Small intestine (tissue), 7 donors: ENCODE measurements around the gene RBMS3. TPM values are rescaled to one million over a fixed set of nuclear protein-coding genes. Genes with fewer than 3 reads are reported as not detected.
A peak's percentile ranks its signal among the peaks of the same experiment; 100 is the strongest.
"Not testable (repeated sequence)": the region's sequence is repeated elsewhere in the genome, so short reads cannot be mapped to it uniquely, and the experiment has no call there.

Source experiments
- DNase-seq, 2 donors: peaks; one replicate each; pipeline versions ENCODE4 v3.0.0 to v3.0.0-alpha.2; 2013
- FAIRE-seq: peaks from 2 replicates; lab custom pipeline; 2012; peaks lifted over from hg19 to GRCh38; lab: Jason Lieb, UNC
- H3K27ac ChIP-seq, 3 donors: one replicate each; pipeline ENCODE4 v1.5.1; 2013; ENCODE audit warnings: low read length in 2 of 3, mild to moderate bottlenecking in 2 of 3, control low read depth in 1 of 3, inconsistent platforms in 1 of 3, low read depth in 1 of 3, moderate library complexity in 1 of 3
- H3K27me3 ChIP-seq, 3 donors: one replicate each; pipeline ENCODE4 v1.6.1; 2013; ENCODE audit warnings: low read length in 3 of 3, inconsistent platforms in 1 of 3; ENCODE audit not compliant: control insufficient read depth in 3 of 3, insufficient read depth in 3 of 3
- H3K36me3 ChIP-seq, 3 donors: one replicate each; pipeline ENCODE4 v1.6.1; 2013; ENCODE audit warnings: low read length in 3 of 3, inconsistent platforms in 1 of 3, low read depth in 1 of 3, mild to moderate bottlenecking in 1 of 3, moderate library complexity in 1 of 3; ENCODE audit not compliant: control insufficient read depth in 3 of 3, insufficient read depth in 2 of 3
- H3K4me1 ChIP-seq, 3 donors: one replicate each; pipeline ENCODE4 v1.6.1; 2013; ENCODE audit warnings: low read length in 2 of 3, inconsistent platforms in 1 of 3, low read depth in 1 of 3, mild to moderate bottlenecking in 1 of 3, moderate library complexity in 1 of 3; ENCODE audit not compliant: control insufficient read depth in 3 of 3, insufficient read depth in 2 of 3
- H3K4me3 ChIP-seq, 3 donors: one replicate each; pipeline ENCODE4 v1.5.1; 2013; ENCODE audit warnings: low read length in 3 of 3, control low read depth in 1 of 3, inconsistent platforms in 1 of 3, low read depth in 1 of 3, mild to moderate bottlenecking in 1 of 3, moderate library complexity in 1 of 3
- H3K9me3 ChIP-seq, 2 donors: one replicate each; pipeline ENCODE4 v1.6.1; 2013; ENCODE audit warnings: low read depth in 1 of 2, low read length in 1 of 2; ENCODE audit not compliant: control insufficient read depth in 2 of 2, insufficient read depth in 1 of 2
- WGBS, 3 donors: extraction: QIAGEN DNeasy Blood & Tissue Kit; methylation state at CpG; one replicate each; pipeline ENCODE4 v1.1.7; 2013; 5-methylcytosine and 5-hydroxymethylcytosine counted together
- polyA plus RNA-seq, 4 donors: library from polyadenylated mRNA; stranded (reverse) in 3 of 4; unstranded in 1 of 4; fragments of 200-250 nt in 3 of 4; fragments of 120-200 nt in 1 of 4; gene quantifications; one replicate each; pipeline versions ENCODE4 v1.2.1 to v1.2.3, GENCODE V29; 2013
- donor health status: healthy with polysubstance abuse.
- donor health status: control.
- donor health status: control.
- donor health status: Bipolar disorder and iron deficiency.
- donor health status: healthy.

RBMS3 gene
- polyA plus RNA-seq, 4 donors: 0.81 to 6.4 (median 4.8) TPM; not detected in 1

DNA sequence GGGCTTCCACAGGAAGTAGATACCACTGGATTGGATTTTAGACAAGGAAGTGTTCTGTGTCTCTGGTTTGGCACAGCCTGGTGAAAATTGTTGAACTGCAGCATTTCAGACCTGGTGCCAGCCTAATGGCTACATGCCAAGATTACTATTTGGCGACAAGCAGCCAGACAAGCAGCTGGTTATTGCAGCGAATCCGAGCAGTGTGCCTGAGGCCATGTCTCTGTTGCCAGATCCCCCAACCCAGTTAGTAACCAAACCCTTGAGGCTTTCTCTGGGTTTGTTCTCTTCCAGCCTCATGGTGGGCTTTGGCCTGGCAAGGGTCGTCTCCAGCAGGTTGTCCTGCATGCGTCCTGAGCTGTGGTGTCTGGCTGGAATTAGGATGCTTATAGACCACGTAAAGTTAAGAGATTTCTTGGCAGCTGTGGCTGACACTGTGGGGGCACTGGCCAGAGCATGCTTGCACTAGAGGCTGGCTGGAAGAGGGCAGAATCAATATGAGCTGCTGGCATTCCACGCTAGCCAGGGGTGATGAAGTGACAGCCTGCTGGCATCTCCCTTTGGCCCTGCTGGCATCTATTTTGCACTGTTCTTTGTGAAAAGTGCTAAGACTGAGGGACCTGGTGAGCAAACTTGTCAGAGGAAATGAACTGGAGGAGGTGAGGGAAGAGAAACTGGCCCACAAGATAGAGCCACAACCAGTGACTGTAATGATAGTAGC, 172.6 kb downstream of the RBMS3 start:
- FAIRE-seq (no peak), DNase-seq (peak in 1 of 2 donors; percentile 21)
- WGBS, 3 donors: 43 to 62% (median 44%) methylated on average over 7 of the region's 7 CpGs
- Histone ChIP-seq H3K4me1 (peaks cover 0 to 4% (median 0%) of the 10 kb centered on the region in 3 donors), H3K27ac (no peak overlapping the region), H3K4me3 (no peak overlapping the region), H3K27me3 (no peaks in the 10 kb centered on the region), H3K9me3 (no peaks in the 10 kb centered on the region), H3K36me3 (no peaks in the 10 kb centered on the region)

- WGBS, 3 donors: 77 to 94% (median 84%) methylated on average over 5 of the region's 5 CpGs
- no peak for FAIRE-seq
- DNase-seq: no peak
These were observed 173.3 kb downstream of the RBMS3 start for GRCh38 chr3:29454161-29454611.

GRCh38 chr3:29456901-29457300, 176.0 kb downstream of the RBMS3 start:
- FAIRE-seq (no peak), DNase-seq (no peak)
- no peak overlapping the region for H3K4me3 ChIP-seq
- 51 to 81% (median 62%) methylated on average over 2 of the region's 2 CpGs for WGBS, 3 donors
- H3K27ac ChIP-seq: no peak overlapping the region
- no peaks in the 10 kb centered on the region for H3K27me3 ChIP-seq
- no peaks in the 10 kb centered on the region for H3K36me3 ChIP-seq
- H3K4me1 ChIP-seq: peaks cover 0 to 4% (median 0%) of the 10 kb centered on the region in 3 donors
- no peaks in the 10 kb centered on the region for H3K9me3 ChIP-seq

More at GRCh38 chr3:29454161-29454611, 173.3 kb downstream of the RBMS3 start:
- Histone ChIP-seq H3K4me3 (no peak overlapping the region), H3K36me3 (no peaks in the 10 kb centered on the region), H3K9me3 (no peaks in the 10 kb centered on the region), H3K27me3 (no peaks in the 10 kb centered on the region), H3K27ac (no peak overlapping the region), H3K4me1 (peaks cover 0 to 4% (median 0%) of the 10 kb centered on the region in 3 donors)

- H3K4me3 ChIP-seq: no peak overlapping the region
- no peaks in the 10 kb centered on the region for H3K27me3 ChIP-seq
- DNase-seq (no peak), FAIRE-seq (no peak)
- H3K9me3 ChIP-seq: no peaks in the 10 kb centered on the region
- no peaks in the 10 kb centered on the region for H3K4me1 ChIP-seq
- H3K27ac ChIP-seq: no peak overlapping the region
- 88 to 91% (median 91%) methylated on average over 3 of the region's 3 CpGs for WGBS, 3 donors
- no peaks in the 10 kb centered on the region for H3K36me3 ChIP-seq
These were observed 182.4 kb downstream of the RBMS3 start for GRCh38 chr3:29463304-29463703.

- FAIRE-seq: no peak
- no peaks in the 10 kb centered on the region for H3K4me1 ChIP-seq
- DNase-seq: no peak
These were observed 185.0 kb downstream of the RBMS3 start for GRCh38 chr3:29465836-29466235.

GRCh38 chr3:29466442-29466841, 185.6 kb downstream of the RBMS3 start:
- Histone ChIP-seq H3K27me3 (no peaks in the 10 kb centered on the region), H3K9me3 (no peaks in the 10 kb centered on the region), H3K36me3 (no peaks in the 10 kb centered on the region), H3K4me1 (no peaks in the 10 kb centered on the region), H3K27ac (no peak overlapping the region), H3K4me3 (no peak overlapping the region)
- WGBS, 3 donors: 43 to 53% (median 50%) methylated on average over 2 of the region's 2 CpGs
- DNase-seq (no peak), FAIRE-seq (no peak)

More at GRCh38 chr3:29465836-29466235, 185.0 kb downstream of the RBMS3 start:
- H3K9me3 ChIP-seq: no peaks in the 10 kb centered on the region
- 25 to 42% (median 36%) methylated on average over 2 of the region's 2 CpGs for WGBS, 3 donors
- H3K4me3 ChIP-seq: no peak overlapping the region
- H3K27me3 ChIP-seq: no peaks in the 10 kb centered on the region
- no peak overlapping the region for H3K27ac ChIP-seq
- no peaks in the 10 kb centered on the region for H3K36me3 ChIP-seq

DNA sequence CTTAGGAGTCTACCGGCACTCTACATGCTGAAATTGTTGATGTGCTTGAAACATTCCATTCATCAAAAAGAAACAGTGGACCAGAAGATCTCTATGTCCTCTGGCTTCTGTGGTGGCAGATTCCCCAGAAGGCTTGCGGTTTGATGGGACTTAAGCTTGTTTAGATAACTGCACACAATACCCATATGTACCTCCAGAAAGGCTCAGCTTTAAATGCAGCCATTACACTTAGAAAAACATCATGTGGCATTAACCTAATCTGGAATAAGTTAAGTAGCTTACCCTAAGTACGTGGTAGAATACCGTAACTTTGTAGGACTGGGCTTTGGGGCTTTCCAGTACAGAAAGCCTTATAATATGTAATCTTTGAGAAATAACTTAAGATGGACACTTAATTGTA, 187.3 kb downstream of the RBMS3 start:
- Histone ChIP-seq H3K27ac (no peak overlapping the region), H3K4me3 (no peak overlapping the region), H3K9me3 (no peaks in the 10 kb centered on the region), H3K4me1 (no peaks in the 10 kb centered on the region), H3K27me3 (no peaks in the 10 kb centered on the region), H3K36me3 (no peaks in the 10 kb centered on the region)
- WGBS, 3 donors: 85 to 89% (median 87%) methylated on average over 4 of the region's 4 CpGs
- no peak for DNase-seq
- FAIRE-seq: no peak

- H3K4me3 ChIP-seq, DNase-seq, H3K27me3 ChIP-seq, H3K27ac ChIP-seq, FAIRE-seq, H3K9me3 ChIP-seq, H3K4me1 ChIP-seq, H3K36me3 ChIP-seq: not testable (repeated sequence)
- 80 to 89% (median 89%) methylated on average over 36 to 41 of the region's 41 CpGs for WGBS, 3 donors
These were observed 192.8 kb downstream of the RBMS3 start for GRCh38 chr3:29473481-29474170.
